Activated CD4-positive, alpha-beta T cell treated with anti-CD3 and anti-CD28 coated beads for 4 hours (primary cell): ENCODE results near the gene CD3E.

Experiments used
- DNase-seq, 2 donors: peaks; one replicate each; pipeline ENCODE4 v3.0.0-alpha.2; 2020

The CD3E gene

GRCh38 chr11:118291477-118292135 is 12.9 kb upstream of the CD3E start:
- DNase-seq, result no peak

DNA sequence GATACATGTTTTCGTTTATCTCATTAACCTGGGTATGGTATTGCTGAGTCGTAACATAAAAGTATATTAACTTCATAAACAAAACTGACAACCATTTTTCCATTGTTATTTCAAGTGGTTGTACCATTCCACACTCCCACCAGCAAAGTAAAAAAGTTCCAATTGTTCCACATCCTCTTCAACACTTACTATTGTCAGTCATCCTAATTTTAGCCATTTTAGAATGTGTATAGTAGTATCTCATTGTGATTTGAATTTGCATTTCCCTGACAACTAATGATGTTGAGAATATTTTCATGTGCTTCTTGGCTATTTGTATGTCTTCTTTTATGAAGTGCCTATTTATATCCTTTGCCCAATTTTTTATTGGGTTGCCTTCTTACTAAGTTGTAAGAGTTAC is 10.5 kb upstream of the CD3E start:
- no peak for DNase-seq

GRCh38 chr11:118295199-118295598 is 9.3 kb upstream of the CD3E start:
- DNase-seq, result no peak

GRCh38 chr11:118295815-118296454 is 8.6 kb upstream of the CD3E start:
- peak; percentile 54 to 71 for DNase-seq

GRCh38 chr11:118301600-118302195 is 2.8 kb upstream of the CD3E start:
- no peak for DNase-seq

GRCh38 chr11:118304227-118304567 is 333 bp upstream of the CD3E start:
- no peak for DNase-seq

- DNase-seq, result peak; percentile 34 to 39
These were observed 1.2 kb downstream of the CD3E start for GRCh38 chr11:118305726-118306125.

GRCh38 chr11:118306556-118306955 is 2.0 kb downstream of the CD3E start:
- DNase-seq, result peak; percentile 57 to 65

DNA sequence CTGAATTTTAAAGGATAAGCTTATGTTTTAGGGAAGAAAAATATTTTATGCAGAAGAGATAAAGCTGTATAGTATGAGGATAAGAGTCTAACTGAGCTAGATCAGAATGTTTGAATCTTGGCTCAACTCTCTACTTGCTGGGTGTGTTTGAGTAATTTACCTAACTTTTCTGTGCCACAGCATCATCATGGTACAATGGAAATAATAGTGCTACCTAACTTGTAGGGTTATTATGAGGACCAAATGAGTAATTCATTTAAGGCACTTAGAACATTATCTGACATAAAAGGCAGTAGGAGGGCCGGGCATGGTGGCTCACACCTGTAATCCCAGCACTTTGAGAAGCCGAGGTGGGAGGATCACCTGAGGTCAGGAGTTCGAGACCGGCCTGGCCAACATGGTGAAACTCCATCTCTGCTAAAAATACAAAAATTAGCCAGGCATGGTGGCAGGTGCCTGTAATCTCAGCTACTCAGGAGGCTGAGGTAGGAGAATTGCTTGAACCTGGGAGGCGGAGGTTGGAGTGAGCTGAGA is 4.5 kb downstream of the CD3E start:
- peak; percentile 25 to 44 for DNase-seq

DNA sequence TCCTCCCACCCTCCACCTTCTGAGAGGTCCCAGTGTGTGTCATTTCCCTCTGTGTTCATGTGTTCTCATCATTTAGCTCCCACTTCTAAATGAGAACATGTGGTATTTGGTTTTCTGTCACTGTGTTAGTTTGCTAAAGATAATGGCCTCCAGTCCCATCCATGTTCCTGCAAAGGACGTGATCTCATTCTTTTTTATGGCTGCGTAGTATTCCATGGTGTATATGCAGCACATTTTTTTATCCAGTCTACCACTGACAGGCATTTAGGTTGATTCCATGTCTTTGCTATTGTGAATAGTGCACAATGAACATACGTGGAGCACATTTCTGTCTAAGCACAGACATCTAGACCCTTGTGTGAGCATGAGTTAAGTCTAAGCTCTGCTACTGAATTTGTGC is 5.7 kb downstream of the CD3E start:
- no peak for DNase-seq

- DNase-seq, result no peak
These were observed 6.4 kb downstream of the CD3E start for GRCh38 chr11:118310781-118311485.

- no peak for DNase-seq
These were observed 7.0 kb downstream of the CD3E start for GRCh38 chr11:118311518-118311917.

DNA sequence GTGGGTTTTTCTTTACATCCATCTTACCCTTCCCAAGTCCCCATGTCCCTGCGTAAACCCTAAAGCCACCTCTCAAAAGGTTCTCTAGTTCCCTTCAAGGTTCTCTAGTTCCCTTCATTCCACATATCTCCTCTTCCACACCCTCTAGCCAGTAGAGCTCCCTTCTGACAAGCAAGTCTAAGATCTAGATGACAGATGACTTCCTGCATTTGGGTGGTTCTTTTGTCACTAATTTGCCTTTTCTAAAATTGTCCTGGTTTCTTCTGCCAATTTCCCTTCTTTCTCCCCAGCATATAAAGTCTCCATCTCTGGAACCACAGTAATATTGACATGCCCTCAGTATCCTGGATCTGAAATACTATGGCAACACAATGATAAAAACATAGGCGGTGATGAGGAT is 7.8 kb downstream of the CD3E start:
- DNase-seq, result no peak

- no peak for DNase-seq
These were observed 8.7 kb downstream of the CD3E start for GRCh38 chr11:118313242-118313641.

- no peak for DNase-seq
These were observed 10.5 kb downstream of the CD3E start for GRCh38 chr11:118314988-118315411.

GRCh38 chr11:118318124-118318523 is 13.6 kb downstream of the CD3E start:
- DNase-seq, result no peak

- DNase-seq, result no peak
These were observed 14.2 kb downstream of the CD3E start for GRCh38 chr11:118318581-118319336.

GRCh38 chr11:118319337-118319707 is 14.8 kb downstream of the CD3E start:
- DNase-seq, result no peak

- no peak for DNase-seq
These were observed 16.0 kb downstream of the CD3E start for GRCh38 chr11:118320515-118320914.

DNA sequence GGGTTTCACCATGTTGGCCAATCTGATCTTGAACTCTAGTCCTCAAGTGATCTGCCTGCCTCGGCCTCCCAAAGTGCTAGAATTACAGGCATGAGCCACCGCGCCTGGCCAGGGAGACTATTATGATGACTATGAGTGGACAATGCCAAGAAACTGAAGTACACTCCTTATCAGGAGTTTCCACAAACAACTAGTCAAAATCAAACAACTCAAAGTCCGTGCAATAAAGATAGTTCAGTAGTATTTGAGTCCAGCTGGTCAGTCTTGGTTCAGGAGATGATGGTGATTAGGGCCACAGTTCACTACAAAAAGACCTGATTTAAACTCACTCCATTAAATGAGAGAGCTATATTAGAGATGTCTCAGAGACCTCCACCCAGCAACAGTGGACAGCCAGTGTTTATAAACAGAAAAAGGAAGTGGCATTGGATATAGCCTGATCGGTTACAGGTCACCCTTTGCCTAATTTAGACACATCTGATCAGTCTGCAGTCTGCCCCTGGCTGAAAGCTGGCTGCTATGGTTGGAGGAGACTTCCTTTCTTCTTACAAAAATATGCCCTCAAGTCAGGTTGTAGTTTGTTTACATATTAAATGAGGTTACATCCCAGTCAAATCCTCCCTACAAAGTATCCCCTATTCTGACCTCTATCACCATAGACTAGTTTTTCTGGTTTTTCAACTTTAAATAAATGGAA is 17.0 kb downstream of the CD3E start:
- DNase-seq, result no peak

DNA sequence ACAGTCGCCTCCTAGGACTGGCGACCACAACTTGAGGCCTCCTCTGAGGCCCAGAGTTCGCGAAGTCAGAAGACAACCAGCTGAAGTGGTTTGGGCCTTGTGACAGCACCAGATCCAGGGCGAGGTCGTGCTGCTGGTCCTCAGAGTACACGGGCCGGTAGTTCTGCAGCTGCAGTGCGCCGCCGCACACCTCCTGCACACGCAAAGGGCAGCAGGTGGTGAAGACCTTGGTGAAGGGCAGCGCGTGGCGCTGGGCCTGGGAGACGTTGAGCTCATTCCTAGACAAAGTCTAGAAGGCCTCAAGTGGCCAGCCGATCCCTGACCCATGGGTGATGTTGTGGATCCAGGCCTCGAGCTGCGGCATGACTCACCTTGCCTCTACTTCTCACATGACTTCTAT is 18.2 kb downstream of the CD3E start:
- DNase-seq, result no peak

DNA sequence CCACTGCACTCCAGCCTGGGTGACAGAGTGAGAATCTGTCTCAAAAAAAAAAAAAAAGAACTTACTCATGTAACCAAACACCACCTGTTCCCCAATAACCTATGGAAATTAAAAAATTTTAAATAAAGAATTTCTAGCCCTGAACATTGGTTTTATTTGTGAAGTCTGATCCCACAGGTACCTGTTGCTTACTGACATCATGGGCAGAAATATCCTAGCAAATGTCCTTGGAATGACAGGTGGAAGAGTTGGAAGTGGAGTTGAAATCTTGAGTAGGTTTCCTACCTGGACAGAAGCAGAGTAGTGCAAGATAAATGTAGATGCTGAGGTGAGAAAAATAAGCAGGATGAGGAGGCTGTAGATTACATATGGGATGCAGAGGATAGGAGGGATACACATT is 20.8 kb downstream of the CD3E start:
- DNase-seq, result no peak
